Vagina (tissue), 2 donors: ENCODE data around the gene AXL. TPM values are rescaled to one million over a fixed set of nuclear protein-coding genes. Genes with fewer than 3 reads are reported as not detected.

Experiments
- DNase-seq, 2 donors: peaks; one replicate each; pipeline ENCODE4 v3.0.0-alpha.2; 2017; ENCODE audit errors: extremely low spot score in 2 of 2
- H3K27ac ChIP-seq: fragments of 200-600 bp; sonication (generic); one replicate; pipeline ENCODE4 v1.5.1; 2019
- H3K27me3 ChIP-seq: fragments of 200-600 bp; sonication (generic); one replicate; pipeline ENCODE4 v1.5.1; 2019
- H3K36me3 ChIP-seq, 2 donors: fragments of 200-600 bp; sonication (generic); one replicate each; pipeline ENCODE4 v1.5.1; 2017 to 2019
- H3K4me1 ChIP-seq: fragments of 200-600 bp; sonication (generic); one replicate; pipeline ENCODE4 v1.5.1; 2019
- H3K4me3 ChIP-seq, 2 donors: fragments of 200-600 bp; sonication (generic); 1 replicate in 1 of 2; 2 replicates in 1 of 2; pipeline ENCODE4 v1.5.1; 2016 to 2019
- H3K9me3 ChIP-seq: fragments of 200-600 bp; sonication (generic); one replicate; pipeline ENCODE4 v1.5.1; 2019
- CTCF ChIP-seq, 3 experiments: fragments of 450-650 bp in 2 of 3; fragments of 200-600 bp in 1 of 3; sonication (generic) in 1 of 3; IDR thresholded peaks; one replicate each; pipeline ENCODE4 v1.5.1; 2017 to 2019; ENCODE audit warnings: antibody characterized with exemption in 3 of 3, mild to moderate bottlenecking in 2 of 3, moderate library complexity in 2 of 3
- POLR2A ChIP-seq, 2 donors: fragments of 450-650 bp; IDR thresholded peaks; one replicate each; pipeline ENCODE4 v1.6.1; 2017; ENCODE audit warnings: antibody characterized with exemption in 2 of 2, mild to moderate bottlenecking in 2 of 2, moderate library complexity in 2 of 2
- POLR2AphosphoS5 ChIP-seq, 2 donors: sonication (generic); formaldehyde crosslinking; IDR thresholded peaks; one replicate each; pipeline ENCODE4 v1.9.0; 2017; ENCODE audit warnings: antibody characterized with exemption in 2 of 2, mild to moderate bottlenecking in 2 of 2, low read depth in 1 of 2; ENCODE audit not compliant: insufficient read depth in 1 of 2
- intact Hi-C: fragments of 100-400 bp; cut with DNase I; formaldehyde crosslinking; loops from one replicate; pipeline ENCODE4 v1.15.1; 2023
- total RNA-seq: library from RNA; depleted of rRNA; stranded (reverse); fragments of >200 nt; gene quantifications from one replicate; pipeline ENCODE4 v1.2.3, GENCODE V29; 2016

AXL gene
- total RNA-seq, 1 donor from 2014 or later, result 53.5 TPM

DNA sequence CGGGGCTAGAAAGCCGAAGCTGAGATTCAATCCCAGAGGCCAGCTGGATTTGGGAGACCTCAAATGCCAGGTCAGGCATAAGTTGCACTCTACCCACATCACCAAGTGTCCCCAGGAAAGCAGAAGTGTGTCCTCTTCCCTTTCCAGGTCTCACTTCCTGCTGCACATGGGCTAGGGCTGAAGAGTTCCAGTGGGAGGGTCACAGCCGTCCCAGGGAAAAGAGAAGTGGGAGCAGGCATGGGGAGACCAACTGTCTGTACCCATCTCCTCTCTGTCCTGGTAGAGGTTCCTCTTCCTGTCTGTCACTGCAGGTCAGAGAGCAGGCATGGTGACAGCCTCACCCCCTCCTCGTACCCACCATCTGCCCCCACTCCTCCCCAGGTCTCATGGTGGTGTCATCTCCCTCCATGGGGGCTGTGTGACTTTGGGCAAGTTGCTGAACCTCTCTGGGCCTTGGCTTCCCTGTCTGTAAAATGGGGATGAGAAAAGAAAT lies 14.8 kb downstream of the AXL start:
- H3K36me3 ChIP-seq, result peaks cover 0 to 35% of the 10 kb centered on the region in 2 donors
- no peak for DNase-seq
- no peak overlapping the region for H3K4me3 ChIP-seq
- intact Hi-C loops, result no loop called here
- H3K27me3 ChIP-seq, result no peaks in the 10 kb centered on the region
- TF ChIP-seq CTCF (IDR thresholded peaks at IDR 0.05), result no peak
- no peak for TF ChIP-seq POLR2AphosphoS5 (IDR thresholded peaks at IDR 0.05; ENCODE audit: insufficient read depth in 1 of 2, low read depth in 1 of 2)
- no peak for TF ChIP-seq POLR2A (IDR thresholded peaks at IDR 0.05)
- no peak overlapping the region for H3K27ac ChIP-seq
- H3K4me1 ChIP-seq, result no peaks in the 10 kb centered on the region
- no peaks in the 10 kb centered on the region for H3K9me3 ChIP-seq

DNA sequence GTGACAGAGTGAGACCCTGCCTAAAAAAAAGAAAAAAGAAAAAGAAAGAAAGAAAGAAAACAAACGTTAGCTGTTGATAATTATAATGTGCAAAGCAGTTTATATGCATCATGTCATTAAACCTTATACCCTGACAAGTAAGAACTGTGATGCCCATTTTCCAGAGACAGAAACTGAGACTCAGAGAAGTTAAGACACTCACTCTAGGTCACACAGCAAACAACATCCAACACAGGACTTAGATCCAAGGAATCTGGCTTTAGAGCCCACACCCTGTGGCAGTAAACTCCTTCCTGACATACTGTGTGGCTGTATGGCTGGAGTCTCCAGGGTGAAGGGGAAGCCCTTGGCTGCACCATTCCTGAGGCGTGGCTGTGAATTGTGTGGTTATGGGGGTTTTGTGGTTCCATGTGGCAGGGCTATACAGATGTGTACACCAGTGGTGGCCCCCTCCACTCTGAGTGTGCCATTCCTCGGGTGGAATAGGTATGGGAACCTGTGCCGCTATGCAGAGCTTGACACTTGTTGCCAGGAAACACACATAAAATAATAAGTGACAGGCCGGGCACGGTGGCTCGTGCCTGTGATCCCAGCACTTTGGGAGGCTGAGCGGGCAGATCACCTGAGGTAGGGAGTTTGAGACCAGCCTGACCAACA lies 15.6 kb downstream of the AXL start:
- Histone ChIP-seq H3K4me1 (no peaks in the 10 kb centered on the region), H3K4me3 (no peak overlapping the region), H3K27ac (no peak overlapping the region), H3K9me3 (no peaks in the 10 kb centered on the region), H3K27me3 (no peaks in the 10 kb centered on the region), H3K36me3 (peaks cover 0 to 43% of the 10 kb centered on the region in 2 donors)
- no peak for DNase-seq
- no peak for TF ChIP-seq POLR2A (IDR thresholded peaks at IDR 0.05)
- no peak for TF ChIP-seq POLR2AphosphoS5 (IDR thresholded peaks at IDR 0.05; ENCODE audit: insufficient read depth in 1 of 2, low read depth in 1 of 2)
- TF ChIP-seq CTCF (IDR thresholded peaks at IDR 0.05), result no peak
- intact Hi-C loops, result no loop called here

DNA sequence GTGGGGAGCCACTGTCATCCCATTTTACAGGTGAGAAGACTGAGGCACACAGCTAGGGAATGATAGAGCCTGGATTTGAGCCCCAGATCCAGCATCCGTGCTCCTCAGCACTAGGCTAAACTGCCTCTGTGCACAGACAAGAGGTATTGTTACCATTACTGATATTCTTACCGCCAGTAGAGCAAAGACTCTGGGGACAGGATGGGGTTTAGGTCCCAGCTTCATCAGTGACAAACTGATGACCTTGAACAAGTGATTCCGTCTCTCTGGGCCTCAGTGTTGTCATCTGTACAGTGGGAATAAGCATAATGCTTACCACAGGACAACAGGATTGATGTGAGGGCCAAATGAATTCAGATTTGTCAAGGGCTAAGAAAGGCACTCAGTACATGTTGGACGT lies 16.5 kb downstream of the AXL start:
- Histone ChIP-seq H3K4me1 (no peaks in the 10 kb centered on the region), H3K4me3 (no peak overlapping the region), H3K36me3 (peaks cover 0 to 50% of the 10 kb centered on the region in 2 donors), H3K9me3 (no peaks in the 10 kb centered on the region), H3K27ac (no peak overlapping the region), H3K27me3 (no peaks in the 10 kb centered on the region)
- intact Hi-C loops, result no loop called here
- TF ChIP-seq CTCF (IDR thresholded peaks at IDR 0.05), result no peak
- DNase-seq, result no peak

GRCh38 chr19:41238244-41238643 lies 19.2 kb downstream of the AXL start:
- DNase-seq, result no peak
- Histone ChIP-seq H3K4me3 (no peak overlapping the region), H3K27ac (no peak overlapping the region), H3K36me3 (peaks cover 0 to 69% of the 10 kb centered on the region in 2 donors), H3K27me3 (no peaks in the 10 kb centered on the region), H3K9me3 (no peaks in the 10 kb centered on the region), H3K4me1 (no peaks in the 10 kb centered on the region)
- TF ChIP-seq CTCF (IDR thresholded peaks at IDR 0.05) (no peak), POLR2AphosphoS5 (IDR thresholded peaks at IDR 0.05; ENCODE audit: insufficient read depth in 1 of 2, low read depth in 1 of 2) (peak in 1 of 2 donors; percentile 13), POLR2A (IDR thresholded peaks at IDR 0.05) (no peak)
- intact Hi-C loops, result no loop called here

DNA sequence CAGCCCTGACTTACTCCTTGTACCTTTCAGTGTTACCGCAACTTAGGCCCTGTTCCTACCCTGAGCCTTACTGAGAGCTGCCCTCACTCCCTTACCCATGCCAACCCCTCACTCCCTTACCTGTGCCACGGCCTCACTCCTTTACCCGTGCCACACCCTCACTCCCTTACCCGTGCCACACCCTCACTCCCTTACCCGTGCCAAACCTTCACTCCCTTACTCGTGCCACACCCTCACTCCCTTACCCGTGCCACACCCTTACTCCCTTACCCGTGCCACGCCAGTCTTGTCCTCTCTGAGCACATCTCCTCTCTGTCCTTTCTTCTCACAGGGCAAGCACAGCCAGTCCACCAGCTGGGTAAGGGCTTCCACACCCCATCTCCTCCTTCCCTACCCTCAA lies 20.3 kb downstream of the AXL start:
- H3K36me3 ChIP-seq, result peaks cover 0 to 68% of the 10 kb centered on the region in 2 donors
- H3K27ac ChIP-seq, result no peak overlapping the region
- intact Hi-C loops, result no loop called here
- no peak for TF ChIP-seq POLR2AphosphoS5 (IDR thresholded peaks at IDR 0.05; ENCODE audit: insufficient read depth in 1 of 2, low read depth in 1 of 2)
- no peak for TF ChIP-seq CTCF (IDR thresholded peaks at IDR 0.05)
- no peak for TF ChIP-seq POLR2A (IDR thresholded peaks at IDR 0.05)
- H3K4me3 ChIP-seq, result no peak overlapping the region
- H3K4me1 ChIP-seq, result no peaks in the 10 kb centered on the region
- H3K27me3 ChIP-seq, result no peaks in the 10 kb centered on the region
- H3K9me3 ChIP-seq, result no peaks in the 10 kb centered on the region
- no peak for DNase-seq
